C4-2B (cell line): ENCODE data around the gene POU1F1.
"Not testable (repeated sequence)": the region's sequence is repeated elsewhere in the genome, so short reads cannot be mapped to it uniquely, and the experiment has no call there.

ENCODE experiments used
- ZFX ChIP-seq: fragments of 450-650 bp; IDR thresholded peaks from 2 replicates; pipeline ENCODE4 v1.6.1; 2017
- TF ChIP-seq, protein P1 (sequence below): fragments of 450-650 bp; conservative IDR thresholded peaks from 2 replicates; pipeline ENCODE4 v1.5.1; 2017; ENCODE audit warnings: mild to moderate bottlenecking

DNA sequence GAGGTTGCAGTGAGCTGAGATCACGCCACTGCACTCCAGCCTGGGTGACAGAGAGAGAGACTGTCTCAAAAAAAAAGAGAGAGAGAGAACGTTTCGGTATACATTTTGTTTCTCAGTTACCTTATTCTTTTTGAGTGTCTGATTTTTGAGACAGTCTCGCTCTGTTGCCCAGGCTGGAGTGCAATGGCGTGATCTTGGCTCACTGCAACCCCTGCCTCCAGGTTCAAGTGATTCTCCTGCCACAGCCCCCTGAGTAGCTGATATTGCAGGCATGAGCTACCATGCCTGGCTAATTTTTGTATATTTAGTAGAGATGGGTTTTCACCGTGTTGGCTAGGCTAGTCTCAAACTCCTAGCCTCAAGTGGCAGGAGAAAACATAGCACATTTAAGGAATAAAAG, 28.2 kb downstream of the POU1F1 start:
- TF ChIP-seq, protein P1, sequence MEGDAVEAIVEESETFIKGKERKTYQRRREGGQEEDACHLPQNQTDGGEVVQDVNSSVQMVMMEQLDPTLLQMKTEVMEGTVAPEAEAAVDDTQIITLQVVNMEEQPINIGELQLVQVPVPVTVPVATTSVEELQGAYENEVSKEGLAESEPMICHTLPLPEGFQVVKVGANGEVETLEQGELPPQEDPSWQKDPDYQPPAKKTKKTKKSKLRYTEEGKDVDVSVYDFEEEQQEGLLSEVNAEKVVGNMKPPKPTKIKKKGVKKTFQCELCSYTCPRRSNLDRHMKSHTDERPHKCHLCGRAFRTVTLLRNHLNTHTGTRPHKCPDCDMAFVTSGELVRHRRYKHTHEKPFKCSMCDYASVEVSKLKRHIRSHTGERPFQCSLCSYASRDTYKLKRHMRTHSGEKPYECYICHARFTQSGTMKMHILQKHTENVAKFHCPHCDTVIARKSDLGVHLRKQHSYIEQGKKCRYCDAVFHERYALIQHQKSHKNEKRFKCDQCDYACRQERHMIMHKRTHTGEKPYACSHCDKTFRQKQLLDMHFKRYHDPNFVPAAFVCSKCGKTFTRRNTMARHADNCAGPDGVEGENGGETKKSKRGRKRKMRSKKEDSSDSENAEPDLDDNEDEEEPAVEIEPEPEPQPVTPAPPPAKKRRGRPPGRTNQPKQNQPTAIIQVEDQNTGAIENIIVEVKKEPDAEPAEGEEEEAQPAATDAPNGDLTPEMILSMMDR: not testable (repeated sequence)
- not testable (repeated sequence) for TF ChIP-seq ZFX
